GM19397 (cell line): ENCODE results near the gene RUNX1.

Experiments used
- ATAC-seq: cut with Tn5 transposase; IDR thresholded peaks from one replicate; pipeline ENCODE4 v1.9.1; 2021; ENCODE audit warnings: mild to moderate bottlenecking, moderate library complexity; ENCODE audit not compliant: unreplicated experiment

RUNX1 gene

DNA sequence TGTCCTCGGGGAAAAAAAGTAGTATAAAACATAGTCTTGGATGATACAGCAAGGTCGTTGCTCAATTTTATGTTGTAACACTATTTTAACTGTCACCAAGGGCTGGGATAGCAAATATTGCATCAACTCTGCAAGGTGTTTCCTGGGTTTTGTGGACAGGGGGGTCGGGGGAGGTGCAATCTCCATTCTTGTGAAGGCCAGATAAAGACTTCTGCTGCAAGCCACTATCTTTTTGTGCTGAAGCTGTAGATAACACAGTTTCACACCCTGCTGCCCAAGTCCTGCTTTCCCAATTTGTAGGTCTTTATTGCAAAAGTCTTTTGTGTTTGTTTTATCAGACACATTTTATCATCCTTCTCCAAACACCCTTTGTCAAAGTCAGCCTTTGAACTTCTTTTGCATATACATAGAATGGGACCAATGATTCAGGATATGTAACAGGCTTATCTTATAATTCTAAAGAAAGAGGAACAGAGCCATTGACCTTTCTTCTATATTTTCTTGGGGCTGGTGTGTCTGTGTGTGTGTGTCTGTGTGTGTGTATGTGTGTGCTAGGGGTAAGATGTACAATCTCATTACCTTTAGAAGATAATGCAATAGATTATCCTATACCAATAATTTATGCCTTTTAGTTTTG lies 140.6 kb downstream of the RUNX1 start:
- ATAC-seq = no peak

GRCh38 chr21:34907461-34908418 lies 141.4 kb downstream of the RUNX1 start:
- ATAC-seq = no peak

- no peak for ATAC-seq
Observed at GRCh38 chr21:34906401-34906800, 142.7 kb downstream of the RUNX1 start.

DNA sequence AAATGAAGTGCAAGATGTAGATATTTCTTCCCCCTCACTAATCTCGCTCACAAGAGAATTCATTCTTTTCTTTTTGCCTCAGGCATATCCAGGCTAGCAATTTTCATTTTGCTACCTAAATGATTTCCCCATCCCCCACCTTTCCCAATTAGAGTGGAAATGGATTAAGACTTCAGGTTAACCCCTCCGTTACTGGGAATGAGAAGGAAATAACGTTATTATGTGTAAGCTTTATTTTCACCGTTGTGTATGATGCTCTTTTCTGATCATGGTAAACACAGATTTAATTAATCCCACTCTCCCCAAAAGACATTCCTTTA lies 143.9 kb downstream of the RUNX1 start:
- no peak for ATAC-seq

DNA sequence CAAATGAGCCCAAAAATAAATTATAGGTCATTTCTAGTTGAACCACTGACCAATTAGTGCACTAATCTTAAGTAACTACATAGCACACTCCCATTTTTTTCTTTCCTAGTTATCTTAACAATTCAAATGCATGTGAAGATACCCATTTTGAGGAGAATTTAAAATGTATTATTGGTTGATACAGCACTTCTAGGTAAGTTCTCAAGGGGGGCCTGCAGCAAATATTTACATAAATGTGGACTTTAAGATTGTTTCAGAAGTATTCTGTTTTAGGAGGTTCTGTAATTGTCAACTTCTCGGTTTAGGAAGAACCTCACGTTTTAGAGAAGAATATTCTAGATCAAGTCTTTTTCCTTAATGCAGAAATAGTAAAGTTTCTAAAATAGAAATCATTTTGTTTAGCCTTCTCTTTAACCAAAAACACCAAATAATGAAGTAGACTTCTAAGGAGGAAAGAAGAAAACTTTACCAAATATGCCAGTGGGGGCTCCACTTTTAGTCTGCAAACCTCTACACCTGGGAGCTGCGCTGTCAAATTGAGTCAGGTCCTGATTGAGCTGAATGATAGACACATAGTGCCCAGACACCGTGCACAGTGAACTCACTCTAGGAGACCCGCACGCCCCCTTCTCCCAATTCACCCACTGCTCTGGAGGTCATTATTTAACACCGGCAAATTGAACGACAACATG lies 144.4 kb downstream of the RUNX1 start:
- no peak for ATAC-seq

DNA sequence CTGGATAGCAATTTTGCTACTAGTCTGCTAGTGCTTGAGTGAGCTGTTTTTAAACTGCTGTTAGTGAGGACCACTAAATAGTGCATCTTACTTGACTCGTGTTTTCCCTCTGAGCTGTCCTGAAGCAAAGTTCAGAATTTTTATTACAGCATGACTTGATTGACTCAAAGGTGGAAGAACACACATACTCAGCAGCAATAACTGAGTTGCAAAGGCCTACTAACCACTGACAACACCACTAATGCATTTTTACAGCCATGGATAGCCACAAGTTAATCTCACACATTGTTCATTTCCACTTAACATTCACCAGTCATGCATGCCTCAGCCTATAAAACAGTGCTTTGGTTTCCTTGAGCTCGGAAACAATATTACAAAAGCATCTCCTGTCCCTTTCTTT lies 148.7 kb downstream of the RUNX1 start:
- no peak for ATAC-seq

- no peak for ATAC-seq
Observed at GRCh38 chr21:34899760-34900159, 149.3 kb downstream of the RUNX1 start.

- no peak for ATAC-seq
Observed at GRCh38 chr21:34899302-34899701, 149.8 kb downstream of the RUNX1 start.

GRCh38 chr21:34897828-34898227 lies 151.3 kb downstream of the RUNX1 start:
- no peak for ATAC-seq

DNA sequence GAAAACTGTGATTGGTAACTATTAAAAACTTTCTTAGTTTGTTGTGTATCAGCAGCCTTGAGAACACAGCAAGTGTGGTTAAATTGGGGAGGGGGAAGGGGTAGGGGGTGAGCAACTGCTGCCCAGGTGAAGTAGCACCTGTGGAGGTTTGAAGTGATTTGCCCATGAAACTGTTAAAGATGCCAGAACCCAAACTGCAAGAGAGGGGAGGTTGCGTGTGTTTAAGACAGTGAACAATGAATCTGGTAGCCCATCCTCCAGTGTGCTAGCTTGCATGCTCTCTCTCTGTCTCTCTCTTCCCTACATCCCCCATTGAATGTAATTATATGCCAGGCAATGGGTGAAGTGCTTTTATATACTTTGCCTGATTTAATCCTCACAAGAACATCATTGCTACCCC lies 154.7 kb downstream of the RUNX1 start:
- no peak for ATAC-seq

GRCh38 chr21:34892209-34892608 lies 156.9 kb downstream of the RUNX1 start:
- ATAC-seq = no peak

GRCh38 chr21:34891613-34891943 lies 157.5 kb downstream of the RUNX1 start:
- ATAC-seq = no peak

- no peak for ATAC-seq
Observed at GRCh38 chr21:34890724-34891612, 158.1 kb downstream of the RUNX1 start.

GRCh38 chr21:34890470-34890723 lies 158.7 kb downstream of the RUNX1 start:
- no peak for ATAC-seq

DNA sequence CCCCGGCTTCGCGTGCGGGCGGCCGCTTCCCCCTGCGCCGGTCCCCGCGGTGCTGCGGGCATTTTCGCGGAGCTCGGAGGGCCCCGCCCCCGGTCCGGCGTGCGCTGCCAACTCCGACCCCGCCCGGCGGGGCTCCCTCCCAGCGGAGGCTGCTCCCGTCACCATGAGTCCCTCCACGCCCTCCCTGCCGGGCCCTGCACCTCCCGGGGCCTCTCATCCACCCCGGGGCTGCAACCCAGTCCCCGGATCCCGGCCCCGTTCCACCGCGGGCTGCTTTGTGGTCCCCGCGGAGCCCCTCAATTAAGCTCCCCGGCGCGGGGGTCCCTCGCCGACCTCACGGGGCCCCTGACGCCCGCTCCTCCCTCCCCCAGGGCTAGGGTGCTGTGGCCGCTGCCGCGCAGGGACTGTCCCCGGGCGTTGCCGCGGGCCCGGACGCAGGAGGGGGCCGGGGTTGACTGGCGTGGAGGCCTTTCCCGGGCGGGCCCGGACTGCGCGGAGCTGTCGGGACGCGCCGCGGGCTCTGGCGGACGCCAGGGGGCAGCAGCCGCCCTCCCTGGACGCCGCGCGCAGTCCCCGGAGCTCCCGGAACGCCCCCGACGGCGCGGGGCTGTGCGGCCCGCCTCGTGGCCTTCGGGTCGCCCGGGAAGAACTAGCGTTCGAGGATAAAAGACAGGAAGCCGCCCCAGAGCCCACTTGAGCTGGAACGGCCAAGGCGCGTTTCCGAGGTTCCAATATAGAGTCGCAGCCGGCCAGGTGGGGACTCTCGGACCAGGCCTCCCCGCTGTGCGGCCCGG lies 159.2 kb downstream of the RUNX1 start:
- ATAC-seq = peak; percentile 43

GRCh38 chr21:34889320-34889675 lies 159.8 kb downstream of the RUNX1 start:
- peak; percentile 21 for ATAC-seq

GRCh38 chr21:34888569-34889319 lies 160.4 kb downstream of the RUNX1 start:
- ATAC-seq = peak; percentile 61

DNA sequence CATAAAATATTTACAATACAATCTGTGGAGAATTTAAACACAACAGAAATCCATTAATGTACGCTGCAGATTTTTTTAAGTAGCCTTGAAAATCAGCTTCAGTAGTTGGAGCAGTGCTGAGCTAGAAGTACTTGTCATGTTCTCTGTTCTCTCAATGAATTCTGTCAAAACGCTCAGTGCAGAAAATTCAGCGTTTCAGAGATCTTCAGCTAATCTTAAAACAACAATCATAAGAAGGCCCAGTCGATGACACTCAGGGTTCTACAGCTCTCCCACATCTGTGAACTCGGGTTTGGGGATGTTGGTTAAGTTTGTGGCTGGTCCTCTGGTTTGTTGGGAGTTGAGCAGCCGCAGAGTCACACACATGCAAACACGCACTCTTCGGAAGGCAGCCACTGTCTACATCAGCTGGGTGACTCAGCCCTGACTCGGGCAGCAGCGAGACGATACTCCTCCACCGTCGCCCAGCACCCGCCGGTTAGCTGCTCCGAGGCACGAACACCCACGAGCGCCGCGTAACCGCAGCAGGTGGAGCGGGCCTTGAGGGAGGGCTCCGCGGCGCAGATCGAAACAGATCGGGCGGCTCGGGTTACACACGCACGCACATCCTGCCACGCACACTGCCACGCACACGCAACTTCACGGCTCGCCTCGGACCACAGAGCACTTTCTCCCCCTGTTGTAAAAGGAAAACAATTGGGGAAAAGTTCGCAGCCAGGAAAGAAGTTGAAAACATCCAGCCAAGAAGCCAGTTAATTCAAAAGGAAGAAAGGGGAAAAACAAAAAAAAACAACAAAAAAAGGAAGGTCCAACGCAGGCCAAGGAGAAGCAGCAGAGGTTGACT lies 161.2 kb downstream of the RUNX1 start:
- peak; percentile 24 for ATAC-seq

DNA sequence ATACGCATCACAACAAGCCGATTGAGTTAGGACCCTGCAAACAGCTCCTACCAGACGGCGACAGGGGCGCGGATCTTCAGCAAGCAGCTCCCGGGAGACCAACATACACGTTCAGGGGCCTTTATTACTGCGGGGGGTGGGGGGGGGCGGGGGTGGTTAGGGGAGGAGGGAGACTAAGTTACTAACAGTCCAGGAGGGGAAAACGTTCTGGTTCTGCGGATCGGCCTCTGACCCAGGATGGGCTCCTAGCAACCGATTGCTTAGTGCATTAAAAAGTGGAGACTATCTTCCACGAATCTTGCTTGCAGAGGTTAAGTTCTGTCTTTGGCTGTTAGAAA lies 162.0 kb downstream of the RUNX1 start:
- no peak for ATAC-seq
